GM19372 (cell line): ENCODE data around the gene SERTAD2.

Source experiments
- ATAC-seq: cut with Tn5 transposase; IDR thresholded peaks from one replicate; pipeline ENCODE4 v1.9.1; 2021; ENCODE audit warnings: mild to moderate bottlenecking, low read depth, moderate library complexity; ENCODE audit not compliant: unreplicated experiment

SERTAD2 gene

DNA sequence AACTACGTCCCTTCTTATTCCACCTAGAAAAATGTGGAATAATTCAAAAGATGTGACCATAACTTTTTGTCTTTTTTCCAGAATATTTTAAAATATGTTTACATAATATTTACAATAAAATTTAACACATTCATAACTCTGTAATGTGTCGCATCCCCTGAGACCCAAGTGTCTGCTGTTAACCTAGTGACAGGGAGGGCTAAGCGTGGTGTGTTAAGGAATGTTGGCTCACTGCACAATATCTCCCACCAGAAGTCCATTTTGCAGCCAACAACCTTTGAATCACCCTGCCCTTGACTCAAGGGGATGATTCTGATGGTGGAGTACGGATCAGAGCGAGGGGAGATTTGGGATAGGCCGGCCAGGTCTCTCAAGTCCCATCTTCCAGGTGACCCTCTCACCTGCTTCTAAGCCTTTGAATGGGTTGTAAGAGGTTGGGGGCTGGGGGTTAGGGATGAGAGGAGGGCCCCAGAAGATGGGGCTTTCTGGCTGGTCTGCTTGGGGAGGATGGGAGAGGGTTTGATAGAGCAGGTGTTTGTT, 43.3 kb downstream of the SERTAD2 start:
- ATAC-seq, result no peak

DNA sequence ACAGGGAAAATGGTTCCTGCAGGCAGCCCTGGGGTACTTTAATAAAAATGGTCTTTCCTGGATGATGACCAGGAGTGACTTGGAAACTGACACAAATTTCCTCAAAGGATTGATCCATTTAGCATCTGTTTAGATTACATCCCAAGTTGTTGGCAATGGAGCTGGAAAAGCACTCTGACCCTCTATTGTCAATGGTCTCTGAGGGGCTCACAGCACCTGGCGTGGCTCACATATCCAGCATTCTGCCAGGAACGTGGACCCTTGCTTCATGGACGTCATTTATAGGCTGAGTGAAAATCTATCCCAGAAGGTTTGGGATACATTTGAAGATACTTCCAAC, 43.8 kb downstream of the SERTAD2 start:
- ATAC-seq, result no peak

DNA sequence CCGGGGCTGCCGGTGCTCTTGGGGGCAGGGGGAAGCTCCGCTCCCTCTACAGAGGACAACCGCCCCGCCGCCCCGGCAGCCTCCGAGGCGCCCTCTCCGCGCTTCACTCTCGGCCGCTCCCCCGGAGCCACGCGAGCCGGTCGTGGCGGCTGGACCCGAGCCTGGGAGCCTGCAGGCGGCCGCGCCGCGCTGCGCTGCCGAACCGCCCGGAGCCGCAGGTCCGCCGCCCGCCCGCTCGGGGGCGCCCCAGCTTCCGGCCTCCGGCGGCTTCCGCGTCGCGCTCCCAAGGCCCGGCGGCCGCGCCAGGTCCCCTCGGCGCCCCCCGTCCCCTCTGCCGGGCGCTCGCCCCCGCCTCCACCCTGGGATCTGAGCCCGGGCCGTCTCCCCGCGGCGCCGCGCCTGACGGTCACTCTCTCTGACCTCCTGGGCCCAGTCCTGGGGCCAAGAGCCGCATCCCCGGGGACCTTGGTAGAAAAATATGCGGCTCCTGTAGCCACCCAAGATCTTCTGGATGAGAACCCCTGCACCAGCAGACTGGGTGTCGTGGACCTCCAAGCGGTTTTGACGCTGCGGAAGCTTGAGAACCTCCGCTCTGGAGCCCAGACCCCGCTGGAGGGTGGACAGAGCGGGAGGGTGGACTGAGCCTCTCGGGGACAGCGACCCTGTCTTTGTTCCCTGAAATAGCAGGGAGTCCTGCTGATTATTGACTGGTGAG, 44.3 kb downstream of the SERTAD2 start:
- peak; percentile 38 for ATAC-seq

- no peak for ATAC-seq
Observed at GRCh38 chr2:64608867-64609226, 44.9 kb downstream of the SERTAD2 start.

- ATAC-seq, result no peak
Observed at GRCh38 chr2:64607381-64608304, 46.1 kb downstream of the SERTAD2 start.

DNA sequence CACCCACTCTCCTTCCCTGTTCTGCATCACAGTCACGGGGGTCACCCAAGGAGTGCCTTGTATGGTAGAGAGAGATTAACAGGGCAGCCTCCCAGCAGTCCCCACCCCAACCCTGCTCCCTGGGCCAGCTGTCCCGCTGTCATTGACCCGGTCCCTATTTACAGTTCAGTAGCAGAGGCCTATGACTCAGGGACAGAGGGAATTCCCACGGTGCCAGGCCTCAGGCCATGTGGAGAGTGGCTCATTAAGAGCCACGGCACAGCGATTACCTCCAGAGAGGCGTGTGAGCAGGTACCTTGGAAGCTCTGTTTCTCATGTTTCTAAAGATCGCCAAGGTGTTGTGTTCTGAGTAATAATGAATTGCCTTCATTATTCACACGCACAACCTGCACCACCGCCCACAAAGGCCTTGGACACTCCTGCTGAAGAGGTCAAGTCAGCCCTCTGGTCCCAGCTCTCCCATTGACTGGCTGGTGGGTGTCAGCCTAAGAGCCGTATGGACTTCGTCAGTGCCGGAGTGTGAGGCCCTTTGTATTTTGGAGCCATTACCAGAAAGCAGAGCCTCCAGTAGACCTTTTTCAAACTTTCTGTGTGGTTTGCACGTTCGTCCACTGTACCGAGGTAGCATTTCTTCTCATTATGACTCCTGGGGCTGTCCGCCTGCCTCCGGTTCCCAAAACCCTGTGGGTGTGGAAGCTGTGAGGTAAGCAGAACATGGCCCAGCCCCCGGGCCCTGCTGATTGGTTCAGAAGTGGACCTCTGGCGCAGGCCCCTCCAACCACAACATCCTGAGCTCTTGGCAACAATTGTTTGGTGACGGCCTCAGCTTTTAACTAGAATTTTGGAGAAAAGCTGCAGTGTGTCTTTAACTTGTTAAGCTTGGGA, 47.0 kb downstream of the SERTAD2 start:
- ATAC-seq, result peak; percentile 89

GRCh38 chr2:64605991-64606478, 47.7 kb downstream of the SERTAD2 start:
- no peak for ATAC-seq

- ATAC-seq, result no peak
Observed at GRCh38 chr2:64605026-64605471, 48.7 kb downstream of the SERTAD2 start.

GRCh38 chr2:64604155-64604554, 49.6 kb downstream of the SERTAD2 start:
- ATAC-seq, result no peak

DNA sequence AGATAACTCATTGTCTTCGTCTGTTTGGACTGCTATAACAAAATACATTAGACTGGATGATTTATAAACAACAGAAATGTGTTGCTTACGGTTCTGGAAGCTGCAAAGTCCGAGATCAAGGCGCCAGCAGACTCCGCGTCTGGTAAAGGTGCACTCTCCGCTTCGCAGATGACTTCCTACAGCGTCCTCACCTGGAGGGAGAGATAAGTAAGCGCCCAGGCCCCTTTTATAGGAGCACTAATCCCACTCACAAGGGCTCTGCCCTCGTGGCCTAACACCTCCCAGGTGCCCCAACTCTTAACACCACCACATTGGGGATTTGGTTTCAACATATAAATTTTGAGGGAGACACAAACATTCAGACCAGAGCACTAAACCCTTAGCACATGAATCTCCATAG, 51.3 kb downstream of the SERTAD2 start:
- ATAC-seq, result no peak

GRCh38 chr2:64601785-64602391, 51.8 kb downstream of the SERTAD2 start:
- no peak for ATAC-seq

GRCh38 chr2:64601034-64601754, 52.5 kb downstream of the SERTAD2 start:
- ATAC-seq, result no peak

DNA sequence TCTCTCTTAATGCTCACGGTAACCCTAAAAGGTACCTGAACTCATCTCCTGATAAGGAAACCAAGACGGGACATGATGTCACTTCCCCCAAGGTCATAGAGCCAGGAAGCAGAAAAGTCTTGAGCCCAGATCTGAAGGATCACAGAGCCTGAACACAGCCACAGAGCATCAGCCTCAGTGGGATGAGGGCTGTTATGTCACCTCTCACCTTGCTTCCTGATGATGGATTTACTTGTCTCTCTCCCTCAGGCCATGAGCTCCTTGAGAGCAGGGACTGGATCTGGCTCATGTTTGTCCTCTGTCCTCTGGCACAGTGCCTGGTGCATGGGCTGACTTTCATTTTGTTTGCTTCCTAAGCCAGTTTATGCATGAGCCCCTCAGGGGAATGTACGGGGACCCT, 54.2 kb downstream of the SERTAD2 start:
- no peak for ATAC-seq

DNA sequence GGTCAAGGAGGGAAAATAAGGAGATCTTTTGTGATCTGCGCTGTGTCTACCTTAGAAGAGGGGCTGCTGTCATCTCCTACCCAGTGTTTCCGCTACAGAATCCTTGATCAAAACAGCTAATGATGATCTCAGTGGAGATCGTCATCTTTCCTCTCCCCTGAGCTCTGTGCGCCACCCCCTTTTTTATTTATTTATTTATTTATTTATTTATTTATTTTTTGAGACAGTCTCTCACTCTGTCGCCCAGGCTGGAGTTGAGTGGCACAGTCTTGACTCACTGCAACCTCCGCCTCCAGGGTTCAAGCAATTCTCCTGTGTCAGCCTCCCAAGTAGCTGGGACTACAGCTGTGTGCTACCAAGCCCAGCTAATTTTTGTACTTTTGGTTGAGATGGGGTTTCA, 55.5 kb downstream of the SERTAD2 start:
- ATAC-seq, result no peak

- ATAC-seq, result no peak
Observed at GRCh38 chr2:64595397-64596176, 58.1 kb downstream of the SERTAD2 start.

DNA sequence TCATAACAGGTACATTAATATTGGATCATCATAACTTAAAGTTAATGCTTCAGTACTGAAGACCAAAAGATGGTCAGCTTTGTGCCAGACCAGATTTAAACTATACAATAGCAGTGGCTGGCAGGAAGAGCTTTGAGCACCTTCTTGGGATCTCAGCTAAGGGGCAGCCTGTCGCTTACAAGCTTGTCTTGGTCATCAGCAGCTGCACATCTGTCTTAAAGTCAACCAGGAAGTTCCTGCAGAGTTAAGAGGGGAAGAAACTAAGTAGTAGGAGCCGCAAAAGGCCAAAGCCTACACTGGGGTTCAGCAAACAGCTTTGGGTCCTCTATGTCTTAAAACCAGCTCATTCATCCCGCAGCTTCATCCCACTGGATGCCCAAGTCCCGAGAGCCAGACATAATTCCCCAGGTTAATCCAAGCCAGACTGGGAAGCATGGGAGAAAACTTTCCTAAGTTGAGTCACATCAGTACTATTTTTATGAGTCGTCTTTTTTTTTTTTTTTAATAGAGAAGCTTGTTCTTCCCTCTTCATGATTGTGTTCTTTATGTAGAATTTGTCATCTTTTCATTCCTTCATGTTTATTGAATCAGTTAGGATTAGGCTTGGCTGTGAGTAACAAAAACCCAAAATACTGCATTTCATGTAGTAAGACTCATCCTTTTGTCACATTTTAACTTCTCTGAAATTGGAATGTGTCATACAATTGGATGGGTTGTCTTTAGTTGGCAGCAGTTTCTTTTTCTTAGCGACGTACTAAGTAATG, 59.3 kb downstream of the SERTAD2 start:
- ATAC-seq, result no peak

- ATAC-seq, result no peak
Observed at GRCh38 chr2:64593035-64593655, 60.6 kb downstream of the SERTAD2 start.
